ENCODE data around the gene CSRP1. TPM values are rescaled to one million over a fixed set of nuclear protein-coding genes. Genes with fewer than 3 reads are reported as not detected.

The CSRP1 gene
- total RNA-seq, 1 donor from 2014 or later, result 62.9 TPM

DNA sequence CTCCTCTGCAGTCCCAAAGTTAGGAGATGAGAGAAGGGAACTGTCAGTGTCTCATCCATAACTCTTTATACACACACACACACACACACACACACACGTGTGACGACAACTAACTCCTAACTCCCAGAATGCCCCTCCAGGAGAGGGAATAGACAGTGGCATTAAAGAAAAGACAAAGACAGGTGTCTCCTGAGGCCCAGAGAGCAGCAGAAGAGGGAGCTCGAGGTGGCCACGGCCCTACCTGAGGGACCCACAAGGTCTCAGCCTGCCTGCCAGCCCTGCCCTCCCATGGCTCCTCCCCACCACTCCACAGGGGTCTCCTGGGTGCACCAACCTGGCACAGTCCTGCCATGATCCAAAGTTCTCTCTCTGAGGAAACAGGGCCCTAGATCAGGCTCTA, 36.3 kb downstream of the CSRP1 start:
- Mint-ChIP-seq H3K27ac (no peak overlapping the region), H3K4me1 (ENCODE audit: low read depth) (peaks cover 12% of the 10 kb centered on the region), H3K27me3 (ENCODE audit: low read depth) (peaks cover 33% of the 10 kb centered on the region), H3K36me3 (ENCODE audit: low read depth) (peaks cover 3% of the 10 kb centered on the region), H3K4me3 (ENCODE audit: low read depth) (no peak overlapping the region), H3K9me3 (no peaks in the 10 kb centered on the region)
- intact Hi-C loops (cut with micrococcal nuclease), result no loop called here
- DNase-seq (ENCODE audit: low spot score), result no peak

DNA sequence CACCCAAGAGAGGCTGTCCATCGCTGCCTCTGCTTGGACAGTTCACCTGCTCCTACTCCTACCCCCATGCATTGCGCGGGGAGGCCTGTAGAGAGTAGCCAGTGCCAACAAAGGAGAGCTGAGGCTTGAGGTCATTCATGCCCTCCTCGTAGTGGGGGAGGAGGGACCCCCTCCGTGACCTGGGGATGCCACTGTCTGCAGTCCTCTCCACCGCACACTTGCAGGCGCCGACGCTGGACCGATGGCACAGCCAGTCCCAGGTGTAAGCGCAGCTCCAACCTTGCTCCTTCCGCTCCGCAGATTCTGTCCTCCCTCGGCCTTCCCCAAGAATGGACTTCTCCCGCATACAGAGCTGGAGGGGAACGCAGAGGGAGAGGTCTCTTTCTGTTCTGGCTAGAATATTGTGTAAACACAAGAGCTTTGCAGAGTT, 37.3 kb downstream of the CSRP1 start:
- no peak for DNase-seq (ENCODE audit: low spot score)
- intact Hi-C loops (cut with micrococcal nuclease), result loop anchor here (2.0 kb wide), 1 partner anchor 15 kb away; no protein-coding TSS in a partner anchor
- peaks cover 10% of the 10 kb centered on the region for H3K36me3 Mint-ChIP-seq (ENCODE audit: low read depth)

DNA sequence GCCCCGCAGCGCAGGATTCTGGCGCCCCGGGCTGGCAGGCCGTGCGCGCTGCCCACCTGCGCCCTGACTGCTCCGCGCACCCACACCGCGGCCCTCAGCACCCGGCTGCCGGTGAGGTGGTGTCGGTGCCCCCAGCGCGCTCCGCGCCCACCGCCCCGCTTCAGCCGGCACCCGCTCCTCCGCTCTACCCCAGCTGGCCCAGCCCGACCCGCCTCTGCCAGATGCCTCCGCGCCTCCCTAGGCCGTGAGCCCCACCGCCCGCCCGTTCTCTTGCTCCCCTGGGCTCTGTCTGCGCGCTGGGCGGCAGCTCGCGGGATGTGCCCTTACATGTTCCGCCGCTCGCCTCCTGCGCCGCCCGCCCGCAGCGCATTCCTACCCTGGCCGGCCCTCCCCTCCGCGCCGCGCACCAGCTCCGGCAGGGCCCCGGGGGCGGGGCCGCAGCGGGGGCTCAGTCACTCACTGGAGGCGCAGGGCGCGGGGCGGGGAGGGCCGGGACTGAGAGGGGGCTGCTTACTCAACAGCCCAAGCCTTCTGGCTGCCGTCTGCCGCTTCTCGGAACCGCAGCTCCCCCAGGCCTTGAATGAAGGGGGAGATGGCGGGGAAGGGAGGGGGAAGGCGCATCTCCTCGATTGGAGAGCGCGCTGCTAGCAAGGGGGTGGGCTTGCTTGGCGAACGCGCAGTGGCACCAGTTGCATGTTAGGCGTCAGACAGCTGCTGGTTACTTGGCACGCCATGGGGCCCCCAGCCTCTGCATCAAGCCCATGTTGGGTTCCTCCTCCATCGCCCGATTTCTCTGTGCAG, 37.9 kb downstream of the CSRP1 start, which contains the start of gene PHLDA3:
TSS of gene PHLDA3 (minus strand) at position 345 of the 801 bp plus-strand sequence. CDS start 402 bp downstream, outside the sequence.
- Mint-ChIP-seq H3K27me3 (ENCODE audit: low read depth) (peaks cover 27% of the 10 kb centered on the region), H3K4me1 (ENCODE audit: low read depth) (peaks cover 12% of the 10 kb centered on the region)

More for the DNA sequence above, 37.3 kb downstream of the CSRP1 start:
- Mint-ChIP-seq H3K4me1 (ENCODE audit: low read depth) (peaks cover 12% of the 10 kb centered on the region), H3K27ac (no peak overlapping the region), H3K9me3 (no peaks in the 10 kb centered on the region), H3K27me3 (ENCODE audit: low read depth) (peaks cover 30% of the 10 kb centered on the region), H3K4me3 (ENCODE audit: low read depth) (peak overlapping the region; percentile 81)

DNA sequence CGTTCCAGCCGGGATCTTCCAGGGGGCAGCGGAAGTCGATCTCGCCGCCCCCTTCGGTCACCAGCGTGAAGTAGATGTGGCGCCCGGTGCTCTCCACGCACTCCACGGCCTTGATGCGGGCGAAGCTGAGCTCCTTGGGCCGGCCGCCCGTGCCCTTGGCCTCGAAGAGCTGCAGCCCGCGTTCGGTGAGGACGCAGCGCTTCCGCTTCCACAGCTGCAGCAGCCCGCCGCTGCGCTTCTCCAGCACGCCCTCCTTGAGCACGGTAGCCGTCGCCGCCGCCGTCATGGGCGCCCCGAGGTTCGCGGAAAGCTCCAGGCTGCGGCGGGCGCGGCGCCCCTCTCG, 38.5 kb downstream of the CSRP1 start:
- DNase-seq (ENCODE audit: low spot score), result peak; percentile 22
- no peak overlapping the region for H3K27ac Mint-ChIP-seq
- intact Hi-C loops (cut with micrococcal nuclease), result loop anchor here (2.0 kb wide), 1 partner anchor 14 kb away; no protein-coding TSS in a partner anchor
- no peaks in the 10 kb centered on the region for H3K9me3 Mint-ChIP-seq
- H3K4me1 Mint-ChIP-seq (ENCODE audit: low read depth), result peaks cover 12% of the 10 kb centered on the region
- H3K36me3 Mint-ChIP-seq (ENCODE audit: low read depth), result peaks cover 12% of the 10 kb centered on the region
- H3K4me3 Mint-ChIP-seq (ENCODE audit: low read depth), result peak overlapping the region; percentile 80
- peaks cover 24% of the 10 kb centered on the region for H3K27me3 Mint-ChIP-seq (ENCODE audit: low read depth)

More for the DNA sequence above, 37.9 kb downstream of the CSRP1 start, which contains the start of gene PHLDA3:
- intact Hi-C loops (cut with micrococcal nuclease), result loop anchor here (2.0 kb wide), 1 partner anchor 14 kb away; no protein-coding TSS in a partner anchor
- H3K36me3 Mint-ChIP-seq (ENCODE audit: low read depth), result peaks cover 12% of the 10 kb centered on the region
- DNase-seq (ENCODE audit: low spot score), result peak; percentile 62
- H3K4me3 Mint-ChIP-seq (ENCODE audit: low read depth), result peak within 1 kb of the TSS; percentile 81
- H3K9me3 Mint-ChIP-seq, result no peaks in the 10 kb centered on the region
- H3K27ac Mint-ChIP-seq, result no peak within 1 kb of the TSS

DNA sequence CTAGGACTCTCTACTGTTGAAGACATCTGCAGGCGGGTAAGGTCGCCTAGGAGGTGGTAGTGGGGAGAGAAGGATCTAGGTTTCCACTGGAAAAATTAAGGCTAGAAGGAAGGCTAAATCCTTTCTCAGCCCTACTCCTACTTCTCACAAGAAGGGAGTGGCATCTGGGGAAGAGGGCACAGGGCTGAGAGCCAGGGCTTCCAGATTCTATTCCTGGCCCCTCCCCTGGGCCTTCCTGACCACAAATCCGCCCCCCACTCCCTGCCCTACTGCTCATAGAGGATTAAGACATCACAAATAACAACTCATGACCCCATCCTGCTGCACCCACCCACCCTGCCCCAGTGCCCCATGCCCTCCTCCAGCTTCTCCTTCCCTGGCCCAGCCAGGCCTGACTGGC, 40.4 kb downstream of the CSRP1 start:
- no peak for DNase-seq (ENCODE audit: low spot score)
- Mint-ChIP-seq H3K27ac (no peak overlapping the region), H3K9me3 (no peaks in the 10 kb centered on the region), H3K36me3 (ENCODE audit: low read depth) (peaks cover 12% of the 10 kb centered on the region), H3K4me3 (ENCODE audit: low read depth) (no peak overlapping the region), H3K27me3 (ENCODE audit: low read depth) (peaks cover 16% of the 10 kb centered on the region), H3K4me1 (ENCODE audit: low read depth) (peaks cover 12% of the 10 kb centered on the region)
- intact Hi-C loops (cut with micrococcal nuclease), result no loop called here

DNA sequence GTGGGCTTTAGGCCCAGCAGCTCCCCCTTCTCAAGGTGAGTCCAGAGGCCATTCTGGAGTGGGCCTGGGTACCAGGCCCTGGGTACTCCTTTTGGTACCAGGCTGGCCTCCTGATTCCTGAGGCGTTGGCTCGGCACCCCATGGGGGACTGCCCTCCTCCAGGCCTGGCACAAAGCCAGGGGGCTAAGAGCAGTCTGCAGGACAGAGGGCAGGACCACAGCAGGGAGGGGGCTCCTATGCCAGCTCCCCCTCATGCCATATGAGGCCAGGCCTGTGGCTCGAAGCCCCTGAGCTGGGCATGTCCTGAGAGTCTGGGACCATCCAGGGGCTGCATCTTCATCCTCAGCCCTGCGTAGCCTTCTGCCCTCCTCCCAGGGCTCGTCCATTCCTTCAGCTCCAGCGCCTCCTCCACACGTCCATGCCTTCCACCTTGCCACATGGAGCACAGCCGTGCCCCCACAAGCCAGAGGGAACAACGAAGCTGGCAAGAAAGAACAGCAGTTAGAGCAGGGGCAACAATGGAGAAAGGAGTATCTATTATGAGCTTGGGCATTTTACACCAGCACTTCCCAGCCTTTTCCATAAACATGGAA, 41.1 kb downstream of the CSRP1 start:
- Mint-ChIP-seq H3K4me1 (ENCODE audit: low read depth) (peaks cover 12% of the 10 kb centered on the region), H3K27me3 (ENCODE audit: low read depth) (peaks cover 11% of the 10 kb centered on the region), H3K9me3 (no peaks in the 10 kb centered on the region), H3K27ac (no peak overlapping the region), H3K36me3 (ENCODE audit: low read depth) (peaks cover 12% of the 10 kb centered on the region), H3K4me3 (ENCODE audit: low read depth) (no peak overlapping the region)
- DNase-seq (ENCODE audit: low spot score), result no peak
- intact Hi-C loops (cut with micrococcal nuclease), result no loop called here

DNA sequence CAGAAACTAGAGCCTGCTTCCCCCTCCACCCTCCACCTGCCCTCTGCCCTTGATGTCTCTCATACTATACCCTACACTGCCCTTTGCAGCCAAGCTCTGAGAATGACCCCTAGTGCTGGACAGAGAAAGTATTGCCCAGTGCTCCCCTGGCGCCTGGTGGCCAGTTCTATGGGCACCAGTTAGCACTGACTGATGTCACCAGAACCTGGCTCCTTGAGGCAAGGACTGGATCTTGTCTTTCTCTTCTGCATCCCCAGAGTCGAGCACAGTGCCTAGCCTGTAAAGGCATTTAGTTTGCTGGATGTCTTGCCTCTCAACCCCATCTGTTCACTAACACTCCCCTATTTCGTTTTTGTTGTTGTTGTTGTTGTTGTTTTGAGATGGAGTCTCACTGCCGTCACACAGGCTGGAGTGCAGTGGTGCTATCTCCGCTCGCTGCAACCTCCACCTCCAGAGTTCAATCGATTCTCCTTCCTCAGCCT, 43.8 kb downstream of the CSRP1 start:
- H3K4me3 Mint-ChIP-seq (ENCODE audit: low read depth), result no peak overlapping the region
- H3K4me1 Mint-ChIP-seq (ENCODE audit: low read depth), result peaks cover 6% of the 10 kb centered on the region
- no peaks in the 10 kb centered on the region for H3K9me3 Mint-ChIP-seq
- H3K27me3 Mint-ChIP-seq (ENCODE audit: low read depth), result peaks cover 8% of the 10 kb centered on the region
- DNase-seq (ENCODE audit: low spot score), result no peak
- no peak overlapping the region for H3K27ac Mint-ChIP-seq
- intact Hi-C loops (cut with micrococcal nuclease), result no loop called here
- H3K36me3 Mint-ChIP-seq (ENCODE audit: low read depth), result peaks cover 12% of the 10 kb centered on the region

DNA sequence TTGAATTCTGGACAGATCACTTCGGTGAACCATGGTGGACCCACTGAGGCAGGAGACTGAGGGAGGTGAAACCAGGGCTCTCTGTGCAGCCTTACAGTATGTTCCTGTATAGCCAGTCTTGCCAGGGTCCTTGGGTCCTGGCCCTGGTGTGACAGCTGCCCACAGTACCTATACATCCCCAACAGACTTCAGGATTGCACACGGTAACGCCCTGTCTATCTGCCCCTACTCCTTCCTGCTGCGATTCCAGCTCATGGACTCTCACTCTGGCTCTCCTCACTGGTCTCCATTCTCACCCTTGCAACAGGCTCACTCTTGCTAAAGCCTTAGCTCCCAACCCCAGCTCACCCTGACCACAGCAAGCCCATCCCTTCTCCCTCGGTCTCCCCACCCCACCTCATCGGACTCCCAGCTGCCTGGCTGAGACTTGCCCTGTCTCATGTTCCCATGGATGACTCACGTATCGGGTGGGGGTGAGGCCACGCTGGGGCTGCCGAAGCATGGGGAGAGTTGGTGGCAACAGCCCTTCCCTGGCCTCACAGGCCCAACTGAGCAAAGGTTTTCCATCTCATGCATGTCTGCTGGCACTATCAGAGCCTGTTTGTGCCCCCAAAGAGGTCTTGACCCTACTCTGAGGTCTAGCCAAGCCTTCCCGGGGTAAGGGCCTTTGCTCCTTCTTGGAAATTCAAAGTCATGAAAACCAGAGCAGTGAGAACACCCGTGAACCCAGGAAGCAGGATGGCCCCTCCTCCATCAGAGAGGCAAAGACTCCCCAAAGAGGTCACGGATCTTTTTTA, 45.1 kb downstream of the CSRP1 start:
- Mint-ChIP-seq H3K4me1 (ENCODE audit: low read depth) (peaks cover 4% of the 10 kb centered on the region), H3K4me3 (ENCODE audit: low read depth) (no peak overlapping the region), H3K36me3 (ENCODE audit: low read depth) (peaks cover 12% of the 10 kb centered on the region), H3K9me3 (no peaks in the 10 kb centered on the region), H3K27ac (no peak overlapping the region), H3K27me3 (ENCODE audit: low read depth) (peaks cover 13% of the 10 kb centered on the region)
- DNase-seq (ENCODE audit: low spot score), result no peak
- intact Hi-C loops (cut with micrococcal nuclease), result no loop called here

DNA sequence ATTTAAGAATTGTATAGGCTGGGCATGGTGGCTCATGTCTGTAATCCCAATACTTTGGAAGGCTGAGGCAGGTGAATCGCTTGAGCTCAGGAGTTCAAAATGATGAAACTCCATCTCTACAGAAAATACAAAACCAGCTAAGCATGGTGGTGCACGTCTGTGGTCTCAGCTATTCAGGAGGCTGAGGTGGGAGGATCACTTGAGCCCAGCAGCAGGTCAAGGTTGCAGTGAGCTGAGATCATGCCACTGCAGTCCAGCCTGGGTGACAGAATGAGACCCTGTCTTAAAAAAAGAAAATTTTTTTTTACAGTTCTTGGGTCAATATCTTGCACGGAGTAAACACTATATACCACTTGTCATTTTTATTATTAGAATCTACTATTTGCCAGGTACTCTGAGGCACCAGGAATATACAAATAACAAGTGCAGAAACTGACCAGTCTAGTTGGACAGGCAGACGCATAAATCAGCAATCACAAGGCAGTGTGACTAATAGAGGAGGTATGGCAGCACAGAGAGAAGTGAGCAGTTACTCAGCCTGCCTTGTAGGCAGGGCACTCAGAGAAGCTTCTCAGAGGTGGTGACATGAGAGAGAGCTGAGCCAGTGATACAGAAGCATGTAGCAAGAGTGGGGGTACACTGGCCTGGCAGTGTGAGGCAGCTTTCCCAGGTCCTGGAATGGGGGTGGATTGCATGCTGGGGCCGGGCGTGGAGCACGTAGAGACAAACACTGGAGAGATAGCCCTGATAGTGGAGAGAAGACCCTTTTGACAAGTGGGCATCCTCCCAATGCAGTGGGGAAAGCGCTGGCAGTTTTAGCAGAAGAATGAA, 45.9 kb downstream of the CSRP1 start:
- intact Hi-C loops (cut with micrococcal nuclease), result no loop called here
- peaks cover 13% of the 10 kb centered on the region for H3K27me3 Mint-ChIP-seq (ENCODE audit: low read depth)
- H3K9me3 Mint-ChIP-seq, result no peaks in the 10 kb centered on the region
- H3K27ac Mint-ChIP-seq, result no peak overlapping the region
- no peak overlapping the region for H3K4me3 Mint-ChIP-seq (ENCODE audit: low read depth)
- no peak for DNase-seq (ENCODE audit: low spot score)
- peaks cover 5% of the 10 kb centered on the region for H3K4me1 Mint-ChIP-seq (ENCODE audit: low read depth)
- H3K36me3 Mint-ChIP-seq (ENCODE audit: low read depth), result peaks cover 9% of the 10 kb centered on the region

DNA sequence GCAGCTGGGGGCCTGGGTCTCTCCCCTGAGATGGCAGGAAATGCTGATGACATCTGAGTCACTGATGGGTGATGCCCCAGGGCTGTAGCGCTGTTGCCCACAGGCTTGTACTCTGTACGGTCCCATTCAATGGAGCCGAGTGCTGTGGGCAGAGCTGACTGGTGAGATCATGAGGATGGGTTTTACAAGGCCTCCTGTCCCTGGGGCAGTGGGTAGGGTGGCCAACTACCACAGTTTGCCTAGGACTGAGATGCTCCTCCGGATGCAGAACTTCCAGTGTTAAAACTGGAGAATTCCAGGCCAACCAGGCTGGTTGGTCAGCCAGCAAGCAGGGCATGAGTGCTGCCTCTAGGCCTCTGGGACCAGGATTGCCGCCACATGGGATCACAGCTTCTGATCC, 47.1 kb downstream of the CSRP1 start:
- intact Hi-C loops (cut with micrococcal nuclease), result no loop called here
- Mint-ChIP-seq H3K27ac (no peak overlapping the region), H3K4me3 (ENCODE audit: low read depth) (no peak overlapping the region), H3K4me1 (ENCODE audit: low read depth) (peaks cover 5% of the 10 kb centered on the region), H3K27me3 (ENCODE audit: low read depth) (peaks cover 16% of the 10 kb centered on the region), H3K36me3 (ENCODE audit: low read depth) (peaks cover 2% of the 10 kb centered on the region), H3K9me3 (no peaks in the 10 kb centered on the region)
- no peak for DNase-seq (ENCODE audit: low spot score)

DNA sequence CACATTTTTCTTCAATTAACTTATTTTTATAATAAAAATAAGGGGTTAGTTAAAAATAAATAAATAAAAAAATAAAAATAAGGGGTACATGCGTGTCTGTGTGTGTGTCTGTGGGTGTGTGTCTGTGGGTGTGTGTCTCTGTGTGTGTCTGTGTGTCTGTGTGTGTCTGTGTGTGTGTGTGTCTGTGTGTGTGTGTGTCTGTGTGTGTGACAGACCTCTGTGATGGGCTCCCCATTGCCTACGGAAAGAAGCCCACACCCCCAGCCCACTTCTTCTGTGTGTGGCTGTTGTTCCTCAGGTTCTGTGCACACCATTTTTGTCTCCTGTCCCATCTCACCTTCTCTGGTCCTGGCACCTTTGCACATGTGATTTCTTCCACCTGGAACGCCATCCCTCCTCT, 47.9 kb downstream of the CSRP1 start:
- intact Hi-C loops (cut with micrococcal nuclease), result no loop called here
- no peak for DNase-seq (ENCODE audit: low spot score)
- Mint-ChIP-seq H3K27me3 (ENCODE audit: low read depth) (peaks cover 20% of the 10 kb centered on the region), H3K4me1 (ENCODE audit: low read depth) (peaks cover 12% of the 10 kb centered on the region), H3K4me3 (ENCODE audit: low read depth) (no peak overlapping the region), H3K27ac (no peak overlapping the region), H3K9me3 (no peaks in the 10 kb centered on the region), H3K36me3 (ENCODE audit: low read depth) (no peaks in the 10 kb centered on the region)

DNA sequence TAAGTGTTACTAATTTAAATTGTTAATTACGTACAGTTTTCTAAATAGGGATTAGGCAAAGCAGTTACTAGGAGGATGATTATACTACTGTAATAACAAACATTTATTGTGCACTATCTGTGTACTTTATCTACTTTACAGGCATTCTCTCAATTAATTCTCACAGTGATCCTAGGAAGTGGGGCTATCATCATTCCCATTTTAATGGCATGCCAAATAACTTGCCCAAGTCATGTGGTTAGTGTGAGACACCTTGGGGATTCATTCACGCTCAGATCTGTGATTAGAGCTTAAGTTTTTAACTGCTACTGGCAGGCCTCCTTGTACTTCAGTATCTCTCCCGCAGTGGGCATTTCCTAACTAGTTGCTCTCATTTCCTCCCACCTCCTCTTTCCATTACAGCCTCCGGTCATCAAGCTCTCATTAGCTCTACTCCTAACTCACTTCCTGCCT, 49.4 kb downstream of the CSRP1 start:
- Mint-ChIP-seq H3K4me1 (ENCODE audit: low read depth) (peaks cover 25% of the 10 kb centered on the region), H3K36me3 (ENCODE audit: low read depth) (no peaks in the 10 kb centered on the region), H3K27me3 (ENCODE audit: low read depth) (peaks cover 18% of the 10 kb centered on the region), H3K4me3 (ENCODE audit: low read depth) (no peak overlapping the region), H3K27ac (no peak overlapping the region), H3K9me3 (no peaks in the 10 kb centered on the region)
- DNase-seq (ENCODE audit: low spot score), result no peak
- intact Hi-C loops (cut with micrococcal nuclease), result no loop called here

Data from activated T-helper 2 cell treated with anti-CD3 and anti-CD28 coated beads, Interferon-gamma antibody, Interleukin-2, Interleukin-4, amounts not matched to agents 10 μg/mL and 5 μg/mL and 100 μg/mL, durations not matched to agents 14 hours and 24 hours and 36 hours (primary cell).